Muscle of back (tissue), 11 donors: ENCODE measurements around the gene ZC3H12D. TPM values are rescaled to one million over a fixed set of nuclear protein-coding genes. Genes with fewer than 3 reads are reported as not detected.
A peak's percentile ranks its signal among the peaks of the same experiment; 100 is the strongest.

Source experiments
- DNase-seq, 3 donors: peaks; one replicate each; pipeline versions ENCODE4 v3.0.0 to v3.0.0-alpha.2; 2013
- polyA plus RNA-seq, 10 donors: library from polyadenylated mRNA; unstranded; fragments of 120-200 nt; gene quantifications; one replicate each; pipeline ENCODE4 v1.2.1, GENCODE V29; 2013; ENCODE audit not compliant: insufficient read length in 10 of 10

Gene ZC3H12D
- polyA plus RNA-seq, 10 donors = 0.09 to 1.4 (median 0.34) TPM

GRCh38 chr6:149443411-149444181 is 41.2 kb downstream of the ZC3H12D start:
- peak in 2 of 3 donors; percentile 53 to 73 for DNase-seq

DNA sequence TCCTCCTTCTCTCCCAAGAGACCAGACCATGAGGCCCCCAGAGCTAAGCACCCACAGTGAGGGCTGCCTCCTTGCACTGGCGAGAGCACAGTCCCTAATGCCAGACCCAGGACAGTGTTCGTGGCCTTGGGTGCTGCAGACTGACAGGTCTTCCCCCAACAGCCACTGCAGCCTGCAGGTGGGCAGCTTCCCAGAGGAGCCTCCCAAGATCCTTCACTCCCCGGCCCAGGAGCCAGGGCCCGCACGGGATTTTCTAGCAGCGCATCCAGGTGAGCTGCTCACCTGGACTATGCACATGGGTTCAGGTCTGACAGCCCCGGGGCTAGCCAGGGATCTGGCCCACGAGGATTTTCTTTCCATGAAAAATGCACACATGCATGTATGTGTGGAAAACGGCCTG is 43.1 kb downstream of the ZC3H12D start:
- no peak for DNase-seq

GRCh38 chr6:149440735-149441671 is 43.8 kb downstream of the ZC3H12D start:
- DNase-seq = no peak

DNA sequence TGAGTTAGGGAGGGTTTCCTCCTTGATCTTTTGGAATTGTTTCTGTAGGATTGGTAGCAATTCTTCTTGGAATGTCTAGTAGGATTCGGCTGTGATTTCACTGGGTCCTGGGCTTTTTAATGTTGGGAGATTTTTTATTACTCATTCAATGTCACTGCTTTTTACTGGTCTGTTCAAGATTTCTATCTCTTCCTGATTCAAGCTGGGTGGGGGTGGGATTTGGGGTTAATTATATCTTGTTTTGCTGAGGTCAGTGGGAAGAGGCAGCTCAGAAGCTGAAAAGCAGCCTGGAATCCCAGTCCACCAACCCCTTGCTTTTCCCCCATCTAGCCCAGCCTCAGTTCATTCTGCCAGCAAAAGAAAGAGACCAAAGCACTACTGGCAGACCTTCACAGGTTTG is 45.2 kb downstream of the ZC3H12D start:
- DNase-seq = no peak

DNA sequence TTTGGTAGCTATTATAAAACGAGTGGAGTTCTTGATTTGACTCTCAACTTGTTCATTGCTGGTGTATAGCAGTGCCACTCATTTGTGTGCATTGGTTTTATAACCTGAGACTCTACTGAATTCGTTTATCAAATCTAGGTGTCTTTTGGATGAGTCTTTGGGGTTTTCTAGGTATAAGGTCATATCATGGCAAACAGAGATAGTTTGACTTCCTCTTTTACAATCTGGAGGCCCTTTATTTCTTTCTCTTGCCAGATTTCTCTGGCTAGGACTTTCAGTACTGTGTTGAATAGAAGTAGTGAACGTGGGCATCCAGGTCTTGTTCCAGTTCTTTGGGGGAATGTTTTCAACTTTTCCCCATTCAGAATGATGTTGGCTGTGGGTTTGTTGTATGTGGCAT is 46.0 kb downstream of the ZC3H12D start:
- no peak for DNase-seq

DNA sequence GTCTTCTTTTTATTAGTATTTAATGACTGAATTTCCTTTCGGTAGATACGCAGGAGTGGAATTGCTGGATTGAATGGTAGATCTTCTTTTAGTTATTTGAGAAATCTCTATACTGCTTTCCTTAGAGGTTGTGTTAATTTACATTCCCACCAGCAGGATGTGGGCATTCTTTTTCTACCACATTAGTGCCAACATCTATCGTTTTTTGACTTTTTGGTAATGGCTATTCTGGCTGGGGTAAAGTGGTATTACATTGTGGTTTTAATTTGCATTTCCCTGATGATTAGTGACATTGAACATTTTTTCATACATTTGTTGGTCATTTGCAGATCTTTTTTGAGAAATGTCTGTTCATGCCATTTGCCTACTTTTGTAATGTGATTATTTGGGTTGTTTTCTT is 47.6 kb downstream of the ZC3H12D start:
- DNase-seq = no peak

DNA sequence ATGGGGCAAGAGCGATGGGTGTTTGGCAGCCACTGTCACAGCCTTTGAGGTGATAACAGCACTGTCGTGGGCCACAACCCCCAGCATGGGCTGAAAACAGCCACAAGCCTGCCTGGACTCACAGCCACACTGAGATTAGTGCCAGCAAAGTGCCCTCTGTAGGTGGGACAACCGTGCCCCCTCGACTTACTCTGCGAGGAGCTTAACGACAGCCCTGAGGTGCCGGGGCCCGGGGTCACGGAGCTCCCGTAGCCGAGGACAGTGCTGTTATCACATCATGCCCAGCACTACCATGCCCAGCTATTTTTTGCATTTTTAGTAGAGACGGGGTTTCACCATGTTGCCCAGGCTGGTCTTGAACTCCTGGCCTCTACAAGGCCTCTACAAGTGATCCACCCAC is 48.2 kb downstream of the ZC3H12D start:
- no peak for DNase-seq

DNA sequence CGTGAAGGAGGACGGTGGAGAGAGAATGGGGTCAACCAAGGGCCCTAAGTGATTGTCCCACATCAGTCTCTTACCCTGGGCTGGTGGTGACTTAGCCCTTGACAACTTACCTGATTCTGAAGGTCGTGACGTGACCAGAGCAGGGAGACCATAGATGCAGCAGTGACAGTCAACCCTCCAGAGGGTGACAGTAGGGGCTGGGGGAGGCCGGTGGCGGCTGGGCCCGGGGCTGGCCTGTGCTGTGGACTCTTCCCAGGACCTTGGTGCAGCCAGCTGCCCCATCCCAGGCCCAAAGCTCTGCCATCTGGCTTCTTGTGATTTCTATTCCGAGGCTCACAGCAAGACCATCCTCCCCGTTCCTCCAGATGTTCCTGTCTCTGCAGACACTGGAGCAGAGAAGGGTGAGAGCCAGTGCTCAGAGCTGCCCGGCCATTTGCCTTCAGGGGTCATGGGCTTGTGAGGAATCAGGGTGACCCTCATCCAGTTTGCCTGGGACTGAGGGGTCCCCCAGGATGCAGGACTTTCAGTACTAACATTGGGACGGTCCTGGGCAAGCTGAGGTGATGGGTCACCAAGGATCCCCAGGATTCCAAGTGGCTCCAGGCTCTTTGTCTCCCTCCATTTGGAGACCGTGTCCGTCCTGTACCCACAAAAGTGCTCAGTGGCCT is 48.8 kb downstream of the ZC3H12D start:
- DNase-seq = no peak

DNA sequence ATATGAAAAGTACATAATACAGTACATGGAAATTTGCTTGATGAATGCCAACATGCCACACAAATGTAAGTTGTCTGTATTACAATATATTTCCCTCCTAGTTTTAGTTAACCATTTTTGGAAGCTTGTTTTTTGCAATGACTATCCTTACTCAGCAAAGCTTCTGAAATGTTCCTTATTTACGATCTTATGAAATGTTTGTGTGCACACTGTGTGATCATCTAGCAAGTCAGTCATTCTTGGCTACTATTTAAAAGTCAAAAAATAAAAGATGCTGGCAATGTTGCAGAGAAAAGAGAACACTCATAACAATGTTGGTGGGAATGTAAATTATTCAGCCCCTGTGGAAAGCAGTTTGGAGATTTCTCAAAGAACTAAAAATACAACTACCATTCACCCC is 50.9 kb downstream of the ZC3H12D start:
- DNase-seq = no peak

DNA sequence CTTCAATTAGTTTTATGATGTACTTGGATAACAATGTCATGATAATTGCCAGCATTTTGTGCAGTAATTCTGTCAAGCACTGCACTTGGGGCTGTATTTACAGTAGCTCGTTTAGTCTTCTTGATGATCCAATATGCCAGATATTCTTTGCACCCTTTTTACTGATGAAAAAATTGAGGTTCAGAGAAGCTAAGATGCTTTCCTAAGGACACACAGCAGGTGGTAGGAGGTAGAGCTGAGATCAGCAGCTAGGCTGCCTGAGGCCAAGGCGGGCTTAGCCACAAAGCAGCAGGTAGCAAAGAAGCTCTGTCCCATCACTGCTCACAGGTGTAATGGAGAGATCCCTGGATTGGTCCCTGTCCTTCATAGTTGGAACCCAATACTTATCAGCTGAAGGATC is 51.4 kb downstream of the ZC3H12D start:
- DNase-seq = no peak

GRCh38 chr6:149431905-149432775 is 52.7 kb downstream of the ZC3H12D start:
- DNase-seq = peak; percentile 78 to 90 (median 88)

DNA sequence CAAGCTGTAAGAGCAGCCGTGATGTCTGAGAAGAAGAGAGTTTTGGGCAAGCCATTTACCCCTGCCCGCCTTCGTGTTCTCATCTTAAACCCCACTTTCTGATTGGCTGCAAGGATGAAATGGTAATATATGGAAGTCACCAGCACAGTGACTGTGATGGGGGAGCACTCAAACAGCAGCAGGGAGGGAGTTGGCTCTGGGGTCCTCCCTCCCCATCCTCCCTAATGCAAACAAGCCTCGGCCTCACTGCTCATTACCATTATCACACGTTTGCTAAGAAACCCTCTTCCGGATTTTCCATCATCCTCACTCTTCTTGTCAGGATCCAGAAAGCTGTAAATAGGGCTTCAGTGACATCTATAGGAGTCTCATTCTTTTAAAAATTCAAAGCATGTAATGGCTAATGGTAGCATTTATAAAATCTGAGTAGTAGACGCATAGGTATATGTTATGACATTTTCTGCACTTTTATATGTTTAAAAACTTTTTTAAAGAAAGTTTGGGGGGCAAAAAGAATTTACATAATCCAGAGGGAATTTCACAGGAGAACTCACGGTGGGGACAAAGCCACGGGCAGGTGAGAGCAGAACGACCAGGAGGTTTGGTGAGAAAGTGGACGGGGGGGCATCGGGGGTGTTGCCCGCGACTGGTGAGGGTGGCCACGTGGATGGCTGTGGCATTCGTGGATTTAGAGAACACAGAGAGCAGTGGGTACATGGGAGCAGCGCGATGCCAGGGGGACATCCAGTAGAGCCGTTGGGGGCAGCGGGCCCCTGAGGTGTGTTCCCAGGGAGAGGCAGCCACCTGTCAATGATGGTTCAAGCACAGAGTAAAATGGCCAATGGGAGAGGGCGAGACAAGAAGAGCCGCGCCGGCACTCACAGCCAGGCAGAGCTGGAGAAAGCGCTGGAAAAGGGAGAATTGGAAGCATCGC is 55.1 kb downstream of the ZC3H12D start:
- DNase-seq = no peak

GRCh38 chr6:149428606-149429005 is 56.2 kb downstream of the ZC3H12D start:
- no peak for DNase-seq

- DNase-seq = no peak
These were observed 59.1 kb downstream of the ZC3H12D start for GRCh38 chr6:149425754-149426153.

- DNase-seq = no peak
These were observed 59.6 kb downstream of the ZC3H12D start for GRCh38 chr6:149425224-149425623.

GRCh38 chr6:149423964-149424440 is 60.8 kb downstream of the ZC3H12D start:
- no peak for DNase-seq

- no peak for DNase-seq
These were observed 62.2 kb downstream of the ZC3H12D start for GRCh38 chr6:149422581-149422980.

DNA sequence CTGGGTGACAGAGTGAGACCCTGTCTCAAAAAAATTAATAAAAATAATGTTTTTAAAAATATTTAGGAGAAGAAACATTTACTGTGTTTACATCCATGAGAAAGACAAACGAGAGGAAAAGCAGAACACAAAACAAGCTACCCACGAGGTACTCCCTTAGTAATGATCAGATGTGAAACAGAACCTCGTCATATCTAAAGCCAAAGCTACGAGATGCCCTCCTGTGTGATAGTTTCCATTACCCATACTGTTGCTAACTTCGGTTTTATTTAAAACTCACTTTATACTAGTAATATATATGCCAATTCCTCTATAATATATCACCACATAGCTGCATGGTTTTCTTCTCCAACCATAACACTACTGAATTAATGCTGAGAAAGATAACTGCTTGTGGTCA is 63.7 kb downstream of the ZC3H12D start:
- no peak for DNase-seq

GRCh38 chr6:149419696-149420404 is 65.0 kb downstream of the ZC3H12D start:
- no peak for DNase-seq
